Breast epithelium (tissue), 4 donors: ENCODE data around the gene MTNR1A. TPM values are rescaled to one million over a fixed set of nuclear protein-coding genes. Genes with fewer than 3 reads are reported as not detected.

Experiments
- DNase-seq, 2 donors: peaks; one replicate each; pipeline ENCODE4 v3.0.0-alpha.2; 2019; ENCODE audit warnings: low spot score in 2 of 2
- H3K27ac ChIP-seq, 2 donors: fragments of 200-600 bp; sonication (generic) in 1 of 2; one replicate each; pipeline ENCODE4 v1.5.1; 2016 to 2019; ENCODE audit warnings: mild to moderate bottlenecking in 1 of 2
- H3K27me3 ChIP-seq, 2 donors: fragments of 200-600 bp; sonication (generic) in 1 of 2; one replicate each; pipeline versions ENCODE4 v1.5.1 to v1.6.0; 2017 to 2019; ENCODE audit warnings: control low read depth in 1 of 2, mild to moderate bottlenecking in 1 of 2
- H3K36me3 ChIP-seq: fragments of 200-600 bp; one replicate; pipeline ENCODE4 v1.5.1; 2019
- H3K4me1 ChIP-seq, 2 donors: fragments of 200-600 bp; sonication (generic); one replicate each; pipeline ENCODE4 v1.5.1; 2016 to 2019; ENCODE audit warnings: control low read depth in 1 of 2
- H3K4me3 ChIP-seq, 3 donors: fragments of 200-600 bp; sonication (generic); 1 replicate in 2 of 3; 2 replicates in 1 of 3; pipeline ENCODE4 v1.5.1; 2016 to 2019; ENCODE audit warnings: mild to moderate bottlenecking in 3 of 3, moderate library complexity in 2 of 3
- H3K9me3 ChIP-seq, 2 donors: fragments of 200-600 bp; sonication (generic) in 1 of 2; one replicate each; pipeline ENCODE4 v1.5.1; 2016 to 2019; ENCODE audit warnings: control low read depth in 1 of 2
- CTCF ChIP-seq, 3 donors: fragments of 450-650 bp; IDR thresholded peaks; one replicate each; pipeline ENCODE4 v1.5.1; 2016 to 2017; ENCODE audit warnings: antibody characterized with exemption in 3 of 3, mild to moderate bottlenecking in 3 of 3, moderate library complexity in 3 of 3
- POLR2A ChIP-seq: fragments of 450-650 bp; IDR thresholded peaks from one replicate; pipeline ENCODE4 v1.6.1; 2016; ENCODE audit warnings: antibody characterized with exemption, mild to moderate bottlenecking, moderate library complexity
- POLR2AphosphoS5 ChIP-seq, 3 donors: sonication (generic); formaldehyde crosslinking; IDR thresholded peaks; one replicate each; pipeline ENCODE4 v1.6.1; 2017; ENCODE audit warnings: antibody characterized with exemption in 3 of 3
- intact Hi-C: fragments of 100-400 bp; cut with DNase I; formaldehyde crosslinking; loops from one replicate; pipeline ENCODE4 v1.15.1; 2023; ENCODE audit warnings: low total_unique reads
- total RNA-seq, 3 donors: library from RNA; depleted of rRNA; stranded (reverse); fragments of >200 nt; gene quantifications; one replicate each; pipeline ENCODE4 v1.1.0, GENCODE V29; 2016

MTNR1A gene
- total RNA-seq, 3 donors from 2014 or later, result not detected

- Histone ChIP-seq H3K4me3 (no peak overlapping the region), H3K27me3 (no peaks in the 10 kb centered on the region), H3K9me3 (no peaks in the 10 kb centered on the region), H3K36me3 (no peaks in the 10 kb centered on the region), H3K4me1 (no peaks in the 10 kb centered on the region), H3K27ac (no peak overlapping the region)
- intact Hi-C loops, result no loop called here
- DNase-seq, result no peak
- TF ChIP-seq CTCF (IDR thresholded peaks at IDR 0.05), result no peak
- no peak for TF ChIP-seq POLR2AphosphoS5 (IDR thresholded peaks at IDR 0.05)
- no peak for TF ChIP-seq POLR2A
Measured at GRCh38 chr4:186580669-186581068, 25.3 kb upstream of the MTNR1A start.

GRCh38 chr4:186570193-186570996 lies 15.0 kb upstream of the MTNR1A start:
- Histone ChIP-seq H3K4me3 (peak overlapping the region in 2 of 3 donors; percentile 13 to 42), H3K9me3 (no peaks in the 10 kb centered on the region), H3K36me3 (no peaks in the 10 kb centered on the region), H3K27ac (no peak overlapping the region), H3K27me3 (no peaks in the 10 kb centered on the region), H3K4me1 (no peaks in the 10 kb centered on the region)
- intact Hi-C loops, result no loop called here
- no peak for DNase-seq
- TF ChIP-seq POLR2A (no peak), POLR2AphosphoS5 (IDR thresholded peaks at IDR 0.05) (no peak), CTCF (IDR thresholded peaks at IDR 0.05) (no peak)

GRCh38 chr4:186569533-186570192 lies 14.3 kb upstream of the MTNR1A start:
- peak overlapping the region in 2 of 3 donors; percentile 13 to 42 for H3K4me3 ChIP-seq
- intact Hi-C loops, result no loop called here

GRCh38 chr4:186566068-186566467 lies 10.7 kb upstream of the MTNR1A start:
- H3K36me3 ChIP-seq, result no peaks in the 10 kb centered on the region
- H3K4me1 ChIP-seq, result no peaks in the 10 kb centered on the region
- TF ChIP-seq POLR2A (no peak), CTCF (IDR thresholded peaks at IDR 0.05) (no peak), POLR2AphosphoS5 (IDR thresholded peaks at IDR 0.05) (no peak)
- intact Hi-C loops, result no loop called here
- no peaks in the 10 kb centered on the region for H3K9me3 ChIP-seq
- no peak for DNase-seq
- H3K4me3 ChIP-seq, result no peak overlapping the region
- H3K27ac ChIP-seq, result no peak overlapping the region
- no peaks in the 10 kb centered on the region for H3K27me3 ChIP-seq

More at GRCh38 chr4:186569533-186570192, 14.3 kb upstream of the MTNR1A start:
- Histone ChIP-seq H3K4me1 (no peaks in the 10 kb centered on the region), H3K9me3 (no peaks in the 10 kb centered on the region), H3K27me3 (no peaks in the 10 kb centered on the region), H3K27ac (no peak overlapping the region), H3K36me3 (no peaks in the 10 kb centered on the region)
- TF ChIP-seq POLR2AphosphoS5 (IDR thresholded peaks at IDR 0.05) (no peak), POLR2A (no peak), CTCF (IDR thresholded peaks at IDR 0.05) (no peak)
- no peak for DNase-seq

- no peak for TF ChIP-seq POLR2A
- TF ChIP-seq POLR2AphosphoS5 (IDR thresholded peaks at IDR 0.05), result no peak
- no peak for TF ChIP-seq CTCF (IDR thresholded peaks at IDR 0.05)
- intact Hi-C loops, result no loop called here
- H3K36me3 ChIP-seq, result no peaks in the 10 kb centered on the region
- H3K4me3 ChIP-seq, result no peak overlapping the region
- DNase-seq, result no peak
- H3K27ac ChIP-seq, result no peak overlapping the region
- peaks cover 0 to 6% of the 10 kb centered on the region in 2 donors for H3K9me3 ChIP-seq
- H3K27me3 ChIP-seq, result no peaks in the 10 kb centered on the region
- H3K4me1 ChIP-seq, result no peaks in the 10 kb centered on the region
Measured at GRCh38 chr4:186563761-186564160, 8.4 kb upstream of the MTNR1A start.
